Esophagus squamous epithelium (tissue), 4 donors: ENCODE measurements around the gene EVA1C.
"Not testable (repeated sequence)": the region's sequence is repeated elsewhere in the genome, so short reads cannot be mapped to it uniquely, and the experiment has no call there.

Experiments used
- POLR2A ChIP-seq, 4 donors: fragments of 450-650 bp; IDR thresholded peaks; one replicate each; pipeline ENCODE4 v1.6.1; 2017; ENCODE audit warnings: antibody characterized with exemption in 4 of 4, mild to moderate bottlenecking in 4 of 4, moderate library complexity in 3 of 4
- TF ChIP-seq, protein P1 (sequence below), 6 experiments: fragments of 450-650 bp in 4 of 6; fragments of 200-600 bp in 2 of 6; sonication (generic) in 2 of 6; IDR thresholded peaks; one replicate each; pipeline ENCODE4 v1.5.1; 2016 to 2019; ENCODE audit warnings: antibody characterized with exemption in 6 of 6, mild to moderate bottlenecking in 4 of 6, moderate library complexity in 4 of 6

GRCh38 chr21:32503641-32504040 lies 91.1 kb downstream of the EVA1C start:
- TF ChIP-seq, protein P1, sequence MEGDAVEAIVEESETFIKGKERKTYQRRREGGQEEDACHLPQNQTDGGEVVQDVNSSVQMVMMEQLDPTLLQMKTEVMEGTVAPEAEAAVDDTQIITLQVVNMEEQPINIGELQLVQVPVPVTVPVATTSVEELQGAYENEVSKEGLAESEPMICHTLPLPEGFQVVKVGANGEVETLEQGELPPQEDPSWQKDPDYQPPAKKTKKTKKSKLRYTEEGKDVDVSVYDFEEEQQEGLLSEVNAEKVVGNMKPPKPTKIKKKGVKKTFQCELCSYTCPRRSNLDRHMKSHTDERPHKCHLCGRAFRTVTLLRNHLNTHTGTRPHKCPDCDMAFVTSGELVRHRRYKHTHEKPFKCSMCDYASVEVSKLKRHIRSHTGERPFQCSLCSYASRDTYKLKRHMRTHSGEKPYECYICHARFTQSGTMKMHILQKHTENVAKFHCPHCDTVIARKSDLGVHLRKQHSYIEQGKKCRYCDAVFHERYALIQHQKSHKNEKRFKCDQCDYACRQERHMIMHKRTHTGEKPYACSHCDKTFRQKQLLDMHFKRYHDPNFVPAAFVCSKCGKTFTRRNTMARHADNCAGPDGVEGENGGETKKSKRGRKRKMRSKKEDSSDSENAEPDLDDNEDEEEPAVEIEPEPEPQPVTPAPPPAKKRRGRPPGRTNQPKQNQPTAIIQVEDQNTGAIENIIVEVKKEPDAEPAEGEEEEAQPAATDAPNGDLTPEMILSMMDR (IDR thresholded peaks at IDR 0.05), result not testable (repeated sequence)
- not testable (repeated sequence) for TF ChIP-seq POLR2A (IDR thresholded peaks at IDR 0.05)
